Activated B cell treated with CpG ODN at 0.5 μM for 24 hours (primary cell): Measurements from ENCODE around the gene MPV17L2. TPM values are rescaled to one million over a fixed set of nuclear protein-coding genes. Genes with fewer than 3 reads are reported as not detected.

ENCODE experiments used
- ATAC-seq: fragments of 200-7000 bp; cut with Tn5 transposase; one replicate; pipeline ENCODE4 v1.10.0; 2021; ENCODE audit warnings: low read depth, mild to moderate bottlenecking, moderate library complexity
- CTCF ChIA-PET: fragments of 350-600 bp; sonication (Branson Sonifier 250); formaldehyde crosslinking; loops from one replicate; lab custom pipeline; 2021; ENCODE audit warnings: antibody characterized with exemption; lab: Charles Lee
- POLR2A ChIA-PET: fragments of 350-600 bp; sonication (Branson Sonifier 250); formaldehyde crosslinking; loops from one replicate; lab custom pipeline; 2021; ENCODE audit warnings: antibody characterized with exemption; lab: Charles Lee
- DNase-seq: peaks from one replicate; pipeline ENCODE4 v3.0.0; 2022
- H3K27ac Mint-ChIP-seq: one replicate; pipeline ENCODE4 v1.8.0; 2020; ENCODE audit warnings: mixed read lengths
- H3K27me3 Mint-ChIP-seq: one replicate; pipeline ENCODE4 v1.8.0; 2021; ENCODE audit warnings: mixed read lengths
- H3K36me3 Mint-ChIP-seq: one replicate; pipeline ENCODE4 v1.8.0; 2021; ENCODE audit warnings: low read depth, mixed read lengths
- H3K4me1 Mint-ChIP-seq: one replicate; pipeline ENCODE4 v1.8.0; 2021; ENCODE audit warnings: mixed read lengths
- H3K4me3 Mint-ChIP-seq: one replicate; pipeline ENCODE4 v1.8.0; 2020; ENCODE audit warnings: mild to moderate bottlenecking, mixed read lengths
- H3K9me3 Mint-ChIP-seq: one replicate; pipeline ENCODE4 v1.8.0; 2020; ENCODE audit warnings: mixed read lengths
- CTCF ChIP-seq: fragments of 200-600 bp; IDR thresholded peaks from one replicate; pipeline ENCODE4 v1.8.0; 2022; ENCODE audit warnings: antibody characterized with exemption, mild to moderate bottlenecking
- intact Hi-C: fragments of 100-400 bp; cut with micrococcal nuclease; formaldehyde crosslinking; loops from one replicate; pipeline ENCODE4 v1.15.1; 2024
- total RNA-seq: library from RNA; stranded (reverse); gene quantifications from 2 replicates; pipeline ENCODE4 v1.2.3, GENCODE V29; 2022

MPV17L2 gene
- total RNA-seq, 1 donor from 2014 or later, result 17.9 TPM

- Mint-ChIP-seq H3K9me3 (no peaks in the 10 kb centered on the region), H3K27me3 (peaks cover 17% of the 10 kb centered on the region), H3K27ac (no peak overlapping the region), H3K36me3 (no peaks in the 10 kb centered on the region), H3K4me3 (no peak overlapping the region), H3K4me1 (peaks cover 6% of the 10 kb centered on the region)
- TF ChIP-seq CTCF, result no peak
- no peak for ATAC-seq
- ChIA-PET POLR2A (interaction anchor here (1.3 kb wide), 1 partner anchor 7 kb away, joined by 4 read pairs; no protein-coding TSS in a partner anchor), CTCF (no interaction called here)
- DNase-seq, result no peak
- intact Hi-C loops, result no loop called here
These were observed 23.8 kb downstream of the MPV17L2 start for GRCh38 chr19:18216789-18217188.

GRCh38 chr19:18218159-18218558 lies 25.1 kb downstream of the MPV17L2 start:
- no peaks in the 10 kb centered on the region for H3K36me3 Mint-ChIP-seq
- CTCF ChIA-PET, result no interaction called here
- peaks cover 6% of the 10 kb centered on the region for H3K4me1 Mint-ChIP-seq
- H3K27ac Mint-ChIP-seq, result no peak overlapping the region
- H3K9me3 Mint-ChIP-seq, result no peaks in the 10 kb centered on the region
- H3K27me3 Mint-ChIP-seq, result peaks cover 20% of the 10 kb centered on the region
- no peak overlapping the region for H3K4me3 Mint-ChIP-seq
- TF ChIP-seq CTCF, result no peak
- ATAC-seq (no peak), DNase-seq (no peak)
- POLR2A ChIA-PET, result no interaction called here
- intact Hi-C loops, result no loop called here

GRCh38 chr19:18218600-18218999 lies 25.6 kb downstream of the MPV17L2 start:
- DNase-seq (no peak), ATAC-seq (no peak)
- H3K27ac Mint-ChIP-seq, result no peak overlapping the region
- ChIA-PET POLR2A (no interaction called here), CTCF (no interaction called here)
- H3K4me1 Mint-ChIP-seq, result peaks cover 6% of the 10 kb centered on the region
- no peak overlapping the region for H3K4me3 Mint-ChIP-seq
- H3K36me3 Mint-ChIP-seq, result no peaks in the 10 kb centered on the region
- TF ChIP-seq CTCF, result no peak
- no peaks in the 10 kb centered on the region for H3K9me3 Mint-ChIP-seq
- peaks cover 20% of the 10 kb centered on the region for H3K27me3 Mint-ChIP-seq
- intact Hi-C loops, result no loop called here

- ChIA-PET POLR2A (interaction anchor here (0.7 kb wide), 1 partner anchor 377 kb away, joined by 3 read pairs; no protein-coding TSS in a partner anchor), CTCF (interaction anchor here (0.9 kb wide), 1 partner anchor 31 kb away, joined by 3 read pairs; no protein-coding TSS in a partner anchor)
- ATAC-seq (no peak), DNase-seq (no peak)
- H3K27ac Mint-ChIP-seq, result no peak overlapping the region
- H3K9me3 Mint-ChIP-seq, result no peaks in the 10 kb centered on the region
- no peaks in the 10 kb centered on the region for H3K36me3 Mint-ChIP-seq
- no peak for TF ChIP-seq CTCF
- peaks cover 19% of the 10 kb centered on the region for H3K4me1 Mint-ChIP-seq
- intact Hi-C loops, result no loop called here
- peaks cover 26% of the 10 kb centered on the region for H3K27me3 Mint-ChIP-seq
- no peak overlapping the region for H3K4me3 Mint-ChIP-seq
These were observed 27.1 kb downstream of the MPV17L2 start for GRCh38 chr19:18219911-18220631.

GRCh38 chr19:18220632-18221275 lies 27.7 kb downstream of the MPV17L2 start:
- peaks cover 26% of the 10 kb centered on the region for H3K4me1 Mint-ChIP-seq
- POLR2A ChIA-PET, result interaction anchor here (0.6 kb wide), 1 partner anchor 48 kb away, joined by 5 read pairs; no protein-coding TSS in a partner anchor
- DNase-seq (no peak), ATAC-seq (no peak)
- no peak overlapping the region for H3K27ac Mint-ChIP-seq
- H3K9me3 Mint-ChIP-seq, result no peaks in the 10 kb centered on the region
- peaks cover 32% of the 10 kb centered on the region for H3K27me3 Mint-ChIP-seq
- no peak overlapping the region for H3K4me3 Mint-ChIP-seq
- no peaks in the 10 kb centered on the region for H3K36me3 Mint-ChIP-seq
- CTCF ChIA-PET, result interaction anchor here (1.7 kb wide), 1 partner anchor 167 kb away, joined by 3 read pairs; no protein-coding TSS in a partner anchor
- no peak for TF ChIP-seq CTCF
- intact Hi-C loops, result no loop called here
